Measurements from ENCODE around the gene SMAD3. TPM values are rescaled to one million over a fixed set of nuclear protein-coding genes. Genes with fewer than 3 reads are reported as not detected.

Gene SMAD3
- total and polyA plus RNA-seq, 2 of the 8 experiments (the other 6 are each of a cell fraction or from before 2014, with no cell fraction given) = 10.1 to 12.4 TPM

DNA sequence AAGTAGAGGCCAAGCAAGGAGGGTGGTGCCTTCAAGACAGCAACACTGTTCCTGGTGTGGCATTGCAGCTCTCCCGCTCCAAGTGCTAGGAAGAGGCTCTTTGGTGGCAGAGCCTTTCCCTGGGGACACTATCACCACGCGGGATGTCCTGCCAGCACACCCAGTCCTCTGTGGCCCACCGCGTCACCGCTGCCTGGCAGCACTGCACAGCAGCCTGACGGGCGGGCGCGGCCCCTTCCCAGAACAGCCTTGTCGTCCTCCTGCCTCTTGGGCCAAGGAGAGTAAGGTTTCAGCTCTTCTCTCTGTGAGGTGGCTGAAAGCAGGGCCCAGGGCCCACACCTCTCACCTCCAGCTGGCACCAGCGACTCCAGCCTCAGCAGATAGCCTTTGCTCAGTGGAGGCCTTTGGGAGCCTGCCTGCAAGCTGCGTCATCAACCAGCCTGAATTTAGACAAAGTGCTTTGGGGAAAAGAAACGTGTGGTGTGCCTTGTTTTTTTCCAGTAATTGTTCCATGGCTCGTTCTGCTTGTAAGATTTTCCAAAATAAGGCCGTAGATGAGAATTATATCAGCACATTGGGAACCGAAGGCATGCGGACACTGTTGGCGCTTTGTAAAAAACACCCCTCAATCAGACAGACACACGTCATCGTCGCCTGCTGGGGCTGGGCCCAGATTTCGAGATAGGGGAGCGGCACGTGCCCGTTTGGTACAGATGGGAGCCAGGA, 124.1 kb downstream of the SMAD3 start:
- Histone ChIP-seq H3K79me1 (ENCODE audit: low read depth, low read length) (no peaks in the 10 kb centered on the region), H2AK5ac (ENCODE audit: low read depth, low read length) (no peak overlapping the region), H2BK5ac (ENCODE audit: low read depth, low read length) (no peak overlapping the region), H2BK15ac (ENCODE audit: low read length) (no peak overlapping the region), H2BK120ac (replicated peaks; ENCODE audit: low read depth, low read length) (no peak overlapping the region), H3K27ac (ENCODE audit: low read depth, low read length) (no peak overlapping the region), H3K9me3 (ENCODE audit: insufficient read depth in 2 of 2, low read depth in 1 of 2, low read length in 1 of 2) (no peaks in the 10 kb centered on the region), H3K9ac (replicated peaks in 1 of 4; ENCODE audit: extremely low read depth in 1 of 4, low read depth in 3 of 4, low read length in 3 of 4) (no peak overlapping the region), H3K79me2 (ENCODE audit: control insufficient read depth in 1 of 2, insufficient read depth in 2 of 2, low read length in 2 of 2) (no peaks in the 10 kb centered on the region), H2BK12ac (ENCODE audit: low read depth, low read length) (no peak overlapping the region), H3K4me3 (ENCODE audit: extremely low read depth in 1 of 4, insufficient read depth in 2 of 4, low read depth in 3 of 4, low read length in 4 of 4) (no peak overlapping the region), H3K4me1 (replicated peaks in 1 of 4; ENCODE audit: control insufficient read depth in 3 of 4, insufficient read depth in 4 of 4, low read length in 3 of 4) (no peaks in the 10 kb centered on the region), H4K5ac (ENCODE audit: insufficient read length, low read depth, low read length) (no peak overlapping the region), H3K23ac (ENCODE audit: insufficient read length) (no peak overlapping the region), H4K20me1 (replicated peaks in 1 of 2; ENCODE audit: control insufficient read depth in 1 of 2, insufficient read depth in 2 of 2, low read length in 2 of 2) (peaks cover 2 to 3% of the 10 kb centered on the region in 2 experiments), H3K4me2 (ENCODE audit: insufficient read depth in 1 of 2, low read depth in 2 of 2, low read length in 2 of 2) (no peak overlapping the region), H3K36me3 (ENCODE audit: control insufficient read depth in 2 of 4, insufficient read depth in 4 of 4, low read length in 3 of 4) (peaks cover 0 to 17% (median 4%) of the 10 kb centered on the region in 4 experiments; a peak in 6 of 8 replicates), H3K56ac (replicated peaks; ENCODE audit: insufficient read length, low read depth, low read length) (no peak overlapping the region), H3K18ac (ENCODE audit: extremely low read depth, low read length) (no peak overlapping the region), H4K91ac (replicated peaks; ENCODE audit: insufficient read length, low read length) (no peak overlapping the region), H2AFZ (ENCODE audit: low read length) (no peak overlapping the region), H3K23me2 (ENCODE audit: low read depth, low read length) (no peaks in the 10 kb centered on the region), H4K8ac (ENCODE audit: extremely low read depth, insufficient read depth, low read length) (peak overlapping the region; percentile 59; the same call in 1 of the 2 replicates), H3K14ac (ENCODE audit: insufficient read length) (no peak overlapping the region), H2BK20ac (ENCODE audit: low read length) (no peak overlapping the region), H3K4ac (replicated peaks; ENCODE audit: insufficient read length, low read depth, low read length) (no peak overlapping the region), H3K27me3 (replicated peaks in 1 of 4; ENCODE audit: control insufficient read depth in 3 of 4, extremely low read depth in 1 of 4, insufficient read depth in 3 of 4, low read length in 3 of 4) (no peaks in the 10 kb centered on the region)
- ChIA-PET CTCF (ENCODE audit: partially characterized antibody) (interaction anchor here (1.2 kb wide), 2 partner anchors 52 to 243 kb away, joined by 3 to 4 read pairs; no protein-coding TSS in a partner anchor), POLR2A (ENCODE audit: partially characterized antibody) (no interaction called here)
- peak in 1 of 2 experiments; percentile 37 for DNase-seq (ENCODE audit: low read depth in 1 of 2, low spot score in 2 of 2)
- 96% methylated on average over 26 of the region's 26 CpGs; no CpG with 5 or more reads in 1 of the 2 experiments for WGBS, 2 experiments (ENCODE audit: extremely low coverage in 1 of 2, insufficient coverage in 1 of 2, insufficient read length in 1 of 2, insufficient replicate concordance in 2 of 2, low coverage in 1 of 2, low lambda C conversion rate in 2 of 2, missing lambda C conversion rate in 1 of 2)
- no peak for FAIRE-seq
- no peak for TF ChIP-seq POU5F1 (IDR thresholded peaks at IDR 0.05; ENCODE audit: low read depth, low read length)
- no peak for TF ChIP-seq CREB1 (IDR thresholded peaks at IDR 0.05)
- no peak for TF ChIP-seq CHD1 (IDR thresholded peaks at IDR 0.05; ENCODE audit: low read depth, low read length)

Measured in H1 (cell line).